ENCODE results near the gene ENPP5.

The ENPP5 gene

GRCh38 chr6:46215777-46216176 lies 45.0 kb upstream of the ENPP5 start:
- no peak for DNase-seq
- no peak overlapping the region for H3K4me3 ChIP-seq (ENCODE audit: low read depth, low read length)
- no peaks in the 10 kb centered on the region for H3K36me3 ChIP-seq
- H3K9me3 ChIP-seq, result no peaks in the 10 kb centered on the region
- no peaks in the 10 kb centered on the region for H3K27me3 ChIP-seq
- H3K4me1 ChIP-seq, result no peaks in the 10 kb centered on the region
- TF ChIP-seq, protein P1, sequence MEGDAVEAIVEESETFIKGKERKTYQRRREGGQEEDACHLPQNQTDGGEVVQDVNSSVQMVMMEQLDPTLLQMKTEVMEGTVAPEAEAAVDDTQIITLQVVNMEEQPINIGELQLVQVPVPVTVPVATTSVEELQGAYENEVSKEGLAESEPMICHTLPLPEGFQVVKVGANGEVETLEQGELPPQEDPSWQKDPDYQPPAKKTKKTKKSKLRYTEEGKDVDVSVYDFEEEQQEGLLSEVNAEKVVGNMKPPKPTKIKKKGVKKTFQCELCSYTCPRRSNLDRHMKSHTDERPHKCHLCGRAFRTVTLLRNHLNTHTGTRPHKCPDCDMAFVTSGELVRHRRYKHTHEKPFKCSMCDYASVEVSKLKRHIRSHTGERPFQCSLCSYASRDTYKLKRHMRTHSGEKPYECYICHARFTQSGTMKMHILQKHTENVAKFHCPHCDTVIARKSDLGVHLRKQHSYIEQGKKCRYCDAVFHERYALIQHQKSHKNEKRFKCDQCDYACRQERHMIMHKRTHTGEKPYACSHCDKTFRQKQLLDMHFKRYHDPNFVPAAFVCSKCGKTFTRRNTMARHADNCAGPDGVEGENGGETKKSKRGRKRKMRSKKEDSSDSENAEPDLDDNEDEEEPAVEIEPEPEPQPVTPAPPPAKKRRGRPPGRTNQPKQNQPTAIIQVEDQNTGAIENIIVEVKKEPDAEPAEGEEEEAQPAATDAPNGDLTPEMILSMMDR (IDR thresholded peaks at IDR 0.05; ENCODE audit: low read depth, low read length), result no peak

DNA sequence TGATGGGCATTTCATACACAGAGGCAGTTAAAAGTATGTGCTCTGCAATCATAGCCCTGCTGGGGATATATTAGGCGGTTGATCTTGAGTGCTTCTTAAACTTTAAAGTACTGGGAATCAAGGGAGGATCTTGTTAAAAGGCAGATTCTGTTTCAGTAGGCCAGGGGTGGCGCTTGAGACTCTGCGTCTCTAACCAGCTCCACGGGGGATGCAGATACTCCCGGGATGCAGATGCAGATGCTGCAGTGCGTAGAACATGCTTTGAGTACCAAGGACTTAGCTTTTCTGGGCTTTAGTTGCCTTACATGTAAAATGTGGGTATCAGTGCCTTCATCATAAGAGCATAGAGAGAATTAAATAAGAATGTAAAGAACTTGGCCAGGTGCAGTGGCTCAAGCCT lies 44.4 kb upstream of the ENPP5 start:
- H3K4me3 ChIP-seq (ENCODE audit: low read depth, low read length), result no peak overlapping the region
- H3K4me1 ChIP-seq, result no peaks in the 10 kb centered on the region
- DNase-seq, result no peak
- no peaks in the 10 kb centered on the region for H3K36me3 ChIP-seq
- H3K9me3 ChIP-seq, result no peaks in the 10 kb centered on the region
- H3K27me3 ChIP-seq, result no peaks in the 10 kb centered on the region
- TF ChIP-seq, protein P1 (IDR thresholded peaks at IDR 0.05; ENCODE audit: low read depth, low read length), result no peak

DNA sequence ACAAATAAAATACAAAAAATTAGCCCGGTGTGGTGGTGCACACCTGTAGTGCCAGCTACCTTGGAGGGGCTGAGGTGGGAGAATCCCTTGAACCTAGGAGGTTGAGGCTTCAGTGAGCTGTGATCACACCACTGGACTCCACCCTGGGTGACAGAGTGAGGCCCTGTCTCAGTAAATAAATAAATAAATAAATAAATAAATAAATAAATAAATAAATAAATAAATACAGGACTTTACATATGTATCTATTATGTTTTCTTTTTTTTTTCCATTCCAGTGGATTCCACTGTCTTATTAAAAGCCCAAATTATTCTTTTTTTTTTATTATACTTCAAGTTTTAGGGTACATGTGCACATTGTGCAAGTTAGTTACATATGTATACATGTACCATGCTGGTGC lies 41.1 kb upstream of the ENPP5 start:
- Histone ChIP-seq H3K36me3 (no peaks in the 10 kb centered on the region), H3K9me3 (no peaks in the 10 kb centered on the region), H3K4me3 (ENCODE audit: low read depth, low read length) (no peak overlapping the region), H3K27me3 (no peaks in the 10 kb centered on the region), H3K4me1 (no peaks in the 10 kb centered on the region)
- TF ChIP-seq, protein P1 (IDR thresholded peaks at IDR 0.05; ENCODE audit: low read depth, low read length), result no peak
- DNase-seq, result no peak

GRCh38 chr6:46210294-46210693 lies 39.5 kb upstream of the ENPP5 start:
- H3K27me3 ChIP-seq, result no peaks in the 10 kb centered on the region
- no peak for DNase-seq
- TF ChIP-seq, protein P1 (IDR thresholded peaks at IDR 0.05; ENCODE audit: low read depth, low read length), result no peak
- no peaks in the 10 kb centered on the region for H3K4me1 ChIP-seq
- no peaks in the 10 kb centered on the region for H3K36me3 ChIP-seq
- H3K9me3 ChIP-seq, result no peaks in the 10 kb centered on the region; the same call in 1 of the 2 replicates
- H3K4me3 ChIP-seq (ENCODE audit: low read depth, low read length), result no peak overlapping the region

DNA sequence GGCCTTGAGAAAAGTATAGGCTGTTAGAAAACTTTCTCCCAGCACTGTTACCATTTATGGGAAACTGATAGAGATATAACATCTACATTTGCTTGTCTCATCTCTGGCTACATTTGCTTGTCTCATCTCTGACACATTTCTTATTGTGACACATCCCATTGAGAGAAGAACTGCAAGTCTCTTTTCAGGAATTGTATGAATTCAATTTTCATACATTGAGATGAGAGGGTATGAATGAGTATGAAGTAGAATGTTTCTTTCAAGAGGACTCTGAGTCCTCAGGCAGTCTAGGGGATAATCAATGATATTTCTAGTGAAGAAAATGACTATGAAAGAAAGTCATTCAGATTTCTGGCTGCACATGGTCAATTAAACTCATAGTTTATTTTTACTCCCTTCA lies 37.5 kb upstream of the ENPP5 start:
- no peaks in the 10 kb centered on the region; the same call in 1 of the 2 replicates for H3K9me3 ChIP-seq
- H3K36me3 ChIP-seq, result no peaks in the 10 kb centered on the region
- DNase-seq, result no peak
- TF ChIP-seq, protein P1 (IDR thresholded peaks at IDR 0.05; ENCODE audit: low read depth, low read length), result no peak
- no peak overlapping the region for H3K4me3 ChIP-seq (ENCODE audit: low read depth, low read length)
- no peaks in the 10 kb centered on the region for H3K27me3 ChIP-seq
- no peaks in the 10 kb centered on the region for H3K4me1 ChIP-seq

- Histone ChIP-seq H3K27me3 (no peaks in the 10 kb centered on the region), H3K4me1 (no peaks in the 10 kb centered on the region), H3K4me3 (ENCODE audit: low read depth, low read length) (no peak overlapping the region), H3K36me3 (no peaks in the 10 kb centered on the region), H3K9me3 (no peaks in the 10 kb centered on the region; the same call in 1 of the 2 replicates)
- no peak for DNase-seq
- TF ChIP-seq, protein P1 (IDR thresholded peaks at IDR 0.05; ENCODE audit: low read depth, low read length), result no peak
Measured at GRCh38 chr6:46207174-46207573, 36.4 kb upstream of the ENPP5 start.
